Neural progenitor cell (in vitro differentiated cells): ENCODE results near the gene HSPA1A.

Experiments used
- CTCF ChIP-seq: fragments of 200-600 bp; sonication (generic); IDR thresholded peaks from 2 replicates; pipeline ENCODE4 v1.5.1; 2017; ENCODE audit warnings: antibody characterized with exemption, mild to moderate bottlenecking
- EZH2phosphoT487 ChIP-seq: fragments of 200-600 bp; sonication (generic); IDR thresholded peaks from 2 replicates; pipeline ENCODE4 v1.6.1; 2017; ENCODE audit warnings: antibody characterized with exemption

- no peak for TF ChIP-seq CTCF
- no peak for TF ChIP-seq EZH2phosphoT487
Measured at GRCh38 chr6:31792090-31792374, 23.3 kb upstream of the HSPA1A start.
